HG03175 (cell line): ENCODE results near the gene CTNNA2.

ENCODE experiments used
- ATAC-seq: cut with Tn5 transposase; IDR thresholded peaks from one replicate; pipeline ENCODE4 v1.9.1; 2021; ENCODE audit warnings: mild to moderate bottlenecking, moderate library complexity; ENCODE audit not compliant: unreplicated experiment

CTNNA2 gene

GRCh38 chr2:80247339-80247738 lies 734.5 kb downstream of the CTNNA2 start:
- no peak for ATAC-seq

- ATAC-seq: no peak
Measured at GRCh38 chr2:80248146-80248545, 735.3 kb downstream of the CTNNA2 start.

GRCh38 chr2:80252294-80252986 lies 739.6 kb downstream of the CTNNA2 start:
- ATAC-seq: no peak

GRCh38 chr2:80255918-80256781 lies 743.3 kb downstream of the CTNNA2 start:
- no peak for ATAC-seq

GRCh38 chr2:80256782-80257167 lies 743.9 kb downstream of the CTNNA2 start:
- ATAC-seq: no peak

- no peak for ATAC-seq
Measured at GRCh38 chr2:80257450-80257849, 744.6 kb downstream of the CTNNA2 start.

- no peak for ATAC-seq
Measured at GRCh38 chr2:80258341-80258740, 745.5 kb downstream of the CTNNA2 start.

- ATAC-seq: no peak
Measured at GRCh38 chr2:80258793-80259192, 745.9 kb downstream of the CTNNA2 start.

- no peak for ATAC-seq
Measured at GRCh38 chr2:80259292-80259691, 746.4 kb downstream of the CTNNA2 start.

- ATAC-seq: no peak
Measured at GRCh38 chr2:80266231-80266630, 753.4 kb downstream of the CTNNA2 start.

GRCh38 chr2:80269806-80270205 lies 757.0 kb downstream of the CTNNA2 start:
- ATAC-seq: no peak

GRCh38 chr2:80280598-80280997 lies 767.7 kb downstream of the CTNNA2 start:
- no peak for ATAC-seq

GRCh38 chr2:80281049-80281448 lies 768.2 kb downstream of the CTNNA2 start:
- no peak for ATAC-seq

GRCh38 chr2:80288576-80288975 lies 775.7 kb downstream of the CTNNA2 start:
- ATAC-seq: no peak

GRCh38 chr2:80291656-80292055 lies 778.8 kb downstream of the CTNNA2 start:
- ATAC-seq: no peak

- no peak for ATAC-seq
Measured at GRCh38 chr2:80292474-80292873, 779.6 kb downstream of the CTNNA2 start.

GRCh38 chr2:80293039-80293438 lies 780.2 kb downstream of the CTNNA2 start:
- no peak for ATAC-seq

- no peak for ATAC-seq
Measured at GRCh38 chr2:80298954-80299353, 786.1 kb downstream of the CTNNA2 start.

- no peak for ATAC-seq
Measured at GRCh38 chr2:80299661-80300060, 786.8 kb downstream of the CTNNA2 start.

- ATAC-seq: no peak
Measured at GRCh38 chr2:80300346-80300745, 787.5 kb downstream of the CTNNA2 start.

GRCh38 chr2:80300954-80301353 lies 788.1 kb downstream of the CTNNA2 start:
- ATAC-seq: no peak

GRCh38 chr2:80302001-80302313 lies 789.1 kb downstream of the CTNNA2 start:
- no peak for ATAC-seq
